ENCODE data around the gene ARSI.
A peak's percentile ranks its signal among the peaks of the same experiment; 100 is the strongest.

ARSI gene

GRCh38 chr5:150264667-150265603, 37.8 kb downstream of the ARSI start:
- Histone ChIP-seq H2AFZ (ENCODE audit: low read length, unreplicated experiment) (no peak overlapping the region), H3K27me3 (ENCODE audit: insufficient read depth, low read length) (no peaks in the 10 kb centered on the region), H3K79me2 (ENCODE audit: control insufficient read depth, insufficient read depth, low read length, unreplicated experiment) (no peaks in the 10 kb centered on the region), H3K4me3 (ENCODE audit: low read depth, low read length) (no peak overlapping the region), H3K4me1 (ENCODE audit: control insufficient read depth, insufficient read depth, low read length, unreplicated experiment) (peaks cover 49% of the 10 kb centered on the region), H3K36me3 (ENCODE audit: insufficient read depth, low read length) (no peaks in the 10 kb centered on the region), H3K27ac (ENCODE audit: low read depth, low read length) (peak overlapping the region; percentile 35)

GRCh38 chr5:150263801-150264621, 38.7 kb downstream of the ARSI start:
- Histone ChIP-seq H3K27me3 (ENCODE audit: insufficient read depth, low read length) (no peaks in the 10 kb centered on the region), H3K27ac (ENCODE audit: low read depth, low read length) (peak overlapping the region; percentile 35), H3K4me3 (ENCODE audit: low read depth, low read length) (peak overlapping the region; percentile 34; the same call in 1 of the 2 replicates), H3K4me1 (ENCODE audit: control insufficient read depth, insufficient read depth, low read length, unreplicated experiment) (peaks cover 49% of the 10 kb centered on the region), H2AFZ (ENCODE audit: low read length, unreplicated experiment) (no peak overlapping the region), H3K79me2 (ENCODE audit: control insufficient read depth, insufficient read depth, low read length, unreplicated experiment) (no peaks in the 10 kb centered on the region), H3K36me3 (ENCODE audit: insufficient read depth, low read length) (no peaks in the 10 kb centered on the region)

- Histone ChIP-seq H3K36me3 (ENCODE audit: insufficient read depth, low read length) (no peaks in the 10 kb centered on the region), H3K27me3 (ENCODE audit: insufficient read depth, low read length) (no peaks in the 10 kb centered on the region), H3K79me2 (ENCODE audit: control insufficient read depth, insufficient read depth, low read length, unreplicated experiment) (no peaks in the 10 kb centered on the region), H3K4me3 (ENCODE audit: low read depth, low read length) (peak overlapping the region; percentile 34; the same call in 1 of the 2 replicates), H3K4me1 (ENCODE audit: control insufficient read depth, insufficient read depth, low read length, unreplicated experiment) (peaks cover 49% of the 10 kb centered on the region), H2AFZ (ENCODE audit: low read length, unreplicated experiment) (no peak overlapping the region), H3K27ac (ENCODE audit: low read depth, low read length) (peak overlapping the region; percentile 35)
Observed at GRCh38 chr5:150263375-150263775, 39.3 kb downstream of the ARSI start.

- Histone ChIP-seq H3K79me2 (ENCODE audit: control insufficient read depth, insufficient read depth, low read length, unreplicated experiment) (no peaks in the 10 kb centered on the region), H3K4me3 (ENCODE audit: low read depth, low read length) (no peak overlapping the region), H3K36me3 (ENCODE audit: insufficient read depth, low read length) (no peaks in the 10 kb centered on the region), H2AFZ (ENCODE audit: low read length, unreplicated experiment) (no peak overlapping the region), H3K27ac (ENCODE audit: low read depth, low read length) (no peak overlapping the region), H3K4me1 (ENCODE audit: control insufficient read depth, insufficient read depth, low read length, unreplicated experiment) (peaks cover 48% of the 10 kb centered on the region), H3K27me3 (ENCODE audit: insufficient read depth, low read length) (no peaks in the 10 kb centered on the region)
Observed at GRCh38 chr5:150262502-150262901, 40.2 kb downstream of the ARSI start.

- Histone ChIP-seq H3K4me1 (ENCODE audit: control insufficient read depth, insufficient read depth, low read length, unreplicated experiment) (peaks cover 36% of the 10 kb centered on the region), H3K79me2 (ENCODE audit: control insufficient read depth, insufficient read depth, low read length, unreplicated experiment) (no peaks in the 10 kb centered on the region), H3K27me3 (ENCODE audit: insufficient read depth, low read length) (no peaks in the 10 kb centered on the region), H3K4me3 (ENCODE audit: low read depth, low read length) (no peak overlapping the region), H2AFZ (ENCODE audit: low read length, unreplicated experiment) (no peak overlapping the region), H3K36me3 (ENCODE audit: insufficient read depth, low read length) (no peaks in the 10 kb centered on the region), H3K27ac (ENCODE audit: low read depth, low read length) (no peak overlapping the region)
Observed at GRCh38 chr5:150261231-150261630, 41.5 kb downstream of the ARSI start.

- no peaks in the 10 kb centered on the region for H3K79me2 ChIP-seq (ENCODE audit: control insufficient read depth, insufficient read depth, low read length, unreplicated experiment)
- no peak overlapping the region for H3K27ac ChIP-seq (ENCODE audit: low read depth, low read length)
- H2AFZ ChIP-seq (ENCODE audit: low read length, unreplicated experiment), result no peak overlapping the region
- peaks cover 15% of the 10 kb centered on the region for H3K4me1 ChIP-seq (ENCODE audit: control insufficient read depth, insufficient read depth, low read length, unreplicated experiment)
- H3K4me3 ChIP-seq (ENCODE audit: low read depth, low read length), result no peak overlapping the region
- H3K27me3 ChIP-seq (ENCODE audit: insufficient read depth, low read length), result no peaks in the 10 kb centered on the region
- H3K36me3 ChIP-seq (ENCODE audit: insufficient read depth, low read length), result no peaks in the 10 kb centered on the region
Observed at GRCh38 chr5:150258130-150258529, 44.6 kb downstream of the ARSI start.

GRCh38 chr5:150257424-150257823, 45.3 kb downstream of the ARSI start:
- Histone ChIP-seq H3K4me3 (ENCODE audit: low read depth, low read length) (no peak overlapping the region), H3K79me2 (ENCODE audit: control insufficient read depth, insufficient read depth, low read length, unreplicated experiment) (no peaks in the 10 kb centered on the region), H3K4me1 (ENCODE audit: control insufficient read depth, insufficient read depth, low read length, unreplicated experiment) (peaks cover 9% of the 10 kb centered on the region), H2AFZ (ENCODE audit: low read length, unreplicated experiment) (no peak overlapping the region), H3K27ac (ENCODE audit: low read depth, low read length) (no peak overlapping the region), H3K27me3 (ENCODE audit: insufficient read depth, low read length) (no peaks in the 10 kb centered on the region), H3K36me3 (ENCODE audit: insufficient read depth, low read length) (no peaks in the 10 kb centered on the region)

- Histone ChIP-seq H3K27ac (ENCODE audit: low read depth, low read length) (no peak overlapping the region), H3K79me2 (ENCODE audit: control insufficient read depth, insufficient read depth, low read length, unreplicated experiment) (no peaks in the 10 kb centered on the region)
Observed at GRCh38 chr5:150256410-150257064, 46.2 kb downstream of the ARSI start.

GRCh38 chr5:150255659-150256409, 46.9 kb downstream of the ARSI start:
- Histone ChIP-seq H3K27me3 (ENCODE audit: insufficient read depth, low read length) (no peaks in the 10 kb centered on the region), H3K36me3 (ENCODE audit: insufficient read depth, low read length) (no peaks in the 10 kb centered on the region), H2AFZ (ENCODE audit: low read length, unreplicated experiment) (no peak overlapping the region), H3K27ac (ENCODE audit: low read depth, low read length) (no peak overlapping the region), H3K4me1 (ENCODE audit: control insufficient read depth, insufficient read depth, low read length, unreplicated experiment) (peaks cover 1% of the 10 kb centered on the region), H3K79me2 (ENCODE audit: control insufficient read depth, insufficient read depth, low read length, unreplicated experiment) (no peaks in the 10 kb centered on the region), H3K4me3 (ENCODE audit: low read depth, low read length) (no peak overlapping the region)

More at GRCh38 chr5:150256410-150257064, 46.2 kb downstream of the ARSI start:
- Histone ChIP-seq H3K4me1 (ENCODE audit: control insufficient read depth, insufficient read depth, low read length, unreplicated experiment) (peaks cover 7% of the 10 kb centered on the region), H2AFZ (ENCODE audit: low read length, unreplicated experiment) (no peak overlapping the region), H3K4me3 (ENCODE audit: low read depth, low read length) (no peak overlapping the region), H3K36me3 (ENCODE audit: insufficient read depth, low read length) (no peaks in the 10 kb centered on the region), H3K27me3 (ENCODE audit: insufficient read depth, low read length) (no peaks in the 10 kb centered on the region)

GRCh38 chr5:150254774-150255173, 47.9 kb downstream of the ARSI start:
- Histone ChIP-seq H3K79me2 (ENCODE audit: control insufficient read depth, insufficient read depth, low read length, unreplicated experiment) (no peaks in the 10 kb centered on the region), H3K36me3 (ENCODE audit: insufficient read depth, low read length) (no peaks in the 10 kb centered on the region), H3K4me1 (ENCODE audit: control insufficient read depth, insufficient read depth, low read length, unreplicated experiment) (no peaks in the 10 kb centered on the region), H3K4me3 (ENCODE audit: low read depth, low read length) (no peak overlapping the region), H2AFZ (ENCODE audit: low read length, unreplicated experiment) (no peak overlapping the region), H3K27ac (ENCODE audit: low read depth, low read length) (no peak overlapping the region), H3K27me3 (ENCODE audit: insufficient read depth, low read length) (no peaks in the 10 kb centered on the region)

All from ACC112 (cell line).